GM21576 (cell line): ENCODE data around the gene PTBP2.

ENCODE experiments used
- ATAC-seq: cut with Tn5 transposase; IDR thresholded peaks from one replicate; pipeline ENCODE4 v1.9.1; 2021; ENCODE audit warnings: mild to moderate bottlenecking, moderate library complexity; ENCODE audit not compliant: unreplicated experiment

PTBP2 gene

GRCh38 chr1:96815914-96816313 lies 94.3 kb downstream of the PTBP2 start:
- no peak for ATAC-seq

GRCh38 chr1:96820107-96820506 lies 98.5 kb downstream of the PTBP2 start:
- ATAC-seq: no peak

DNA sequence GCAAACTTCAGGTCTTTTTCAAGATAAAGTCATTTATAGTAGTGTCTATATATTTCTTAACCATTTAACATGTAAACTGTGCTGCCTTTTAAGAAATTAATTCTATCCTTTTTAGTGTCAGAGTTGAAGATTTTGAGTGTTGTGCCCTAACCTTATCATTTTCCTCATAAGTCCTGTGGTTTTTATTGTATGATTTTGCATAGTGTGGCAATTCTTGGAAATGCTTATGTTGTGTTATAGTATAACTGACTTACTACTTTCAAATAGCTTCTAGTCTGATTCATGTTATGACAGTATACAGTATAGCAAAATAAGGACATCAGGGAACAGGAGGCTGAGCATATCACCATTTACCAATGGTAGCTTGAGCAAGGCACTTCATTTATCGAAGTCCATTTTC lies 99.1 kb downstream of the PTBP2 start:
- ATAC-seq: no peak

DNA sequence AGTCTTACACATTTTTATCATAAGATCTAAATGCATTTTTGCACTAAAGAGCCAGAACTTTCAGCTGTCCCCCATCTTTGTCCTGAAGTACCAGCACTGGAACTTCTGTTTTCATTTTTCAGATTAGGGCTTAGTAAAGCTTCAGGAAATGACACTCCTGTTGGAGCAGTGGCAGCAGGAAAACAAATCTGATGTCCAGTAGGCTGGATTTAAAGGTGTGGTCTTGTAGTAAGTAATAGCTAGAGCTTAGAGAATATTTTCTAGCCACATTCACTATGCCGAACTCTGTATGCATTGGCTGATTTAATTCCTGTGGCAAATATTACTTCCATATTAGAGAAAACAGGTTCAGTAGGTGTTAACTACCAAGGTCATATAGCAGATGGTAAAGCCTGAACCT lies 103.6 kb downstream of the PTBP2 start:
- no peak for ATAC-seq

DNA sequence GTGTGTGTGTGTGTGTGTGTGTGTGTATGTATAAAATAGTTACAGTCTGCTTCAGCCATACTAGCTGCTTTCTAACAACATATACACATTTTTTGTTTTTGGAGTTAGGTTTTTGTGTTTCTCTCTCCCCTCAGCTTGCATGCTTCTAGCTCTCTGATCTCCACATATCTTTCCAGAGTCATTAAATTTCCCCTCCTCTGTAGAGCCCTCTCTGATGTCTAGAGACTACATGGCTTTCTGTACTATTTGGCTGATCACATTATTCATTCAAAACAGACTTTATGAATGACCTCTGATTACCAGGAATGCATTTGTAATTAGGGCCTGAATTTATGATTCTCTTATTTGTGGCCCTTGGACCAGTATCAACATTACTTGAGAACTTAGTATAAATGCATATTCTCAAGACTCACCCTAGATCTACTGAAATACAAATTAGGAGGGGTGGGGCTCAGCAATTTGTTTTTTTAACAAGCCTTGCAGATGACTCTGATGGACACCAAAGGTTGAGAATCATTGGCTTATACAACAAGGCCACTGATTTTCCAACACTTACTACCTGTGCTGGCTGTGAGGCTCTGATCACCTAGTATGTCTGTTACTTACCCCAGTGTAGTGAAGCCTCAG lies 104.5 kb downstream of the PTBP2 start:
- no peak for ATAC-seq

- no peak for ATAC-seq
Observed at GRCh38 chr1:96833376-96833775, 111.8 kb downstream of the PTBP2 start.

GRCh38 chr1:96834986-96835385 lies 113.4 kb downstream of the PTBP2 start:
- no peak for ATAC-seq

GRCh38 chr1:96837057-96837780 lies 115.6 kb downstream of the PTBP2 start:
- no peak for ATAC-seq

GRCh38 chr1:96837781-96838216 lies 116.2 kb downstream of the PTBP2 start:
- no peak for ATAC-seq

DNA sequence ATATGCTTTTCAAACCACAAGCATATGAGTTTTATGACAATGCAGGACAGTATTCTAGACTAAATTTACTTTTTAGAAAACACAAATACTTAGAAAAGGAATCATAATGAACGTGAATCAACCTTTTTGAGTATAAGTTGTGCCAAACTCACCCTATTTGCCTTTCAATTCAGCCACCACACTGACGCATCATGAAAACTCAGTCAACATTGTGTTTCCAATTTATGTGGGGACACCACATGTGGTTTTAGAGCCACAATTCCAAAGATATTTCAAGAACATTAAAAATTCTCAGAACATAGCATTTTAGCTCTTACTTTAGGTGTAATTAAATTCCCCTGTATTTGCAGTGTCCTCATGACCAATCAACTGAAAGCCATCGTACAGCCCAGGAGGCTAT lies 118.8 kb downstream of the PTBP2 start:
- no peak for ATAC-seq

DNA sequence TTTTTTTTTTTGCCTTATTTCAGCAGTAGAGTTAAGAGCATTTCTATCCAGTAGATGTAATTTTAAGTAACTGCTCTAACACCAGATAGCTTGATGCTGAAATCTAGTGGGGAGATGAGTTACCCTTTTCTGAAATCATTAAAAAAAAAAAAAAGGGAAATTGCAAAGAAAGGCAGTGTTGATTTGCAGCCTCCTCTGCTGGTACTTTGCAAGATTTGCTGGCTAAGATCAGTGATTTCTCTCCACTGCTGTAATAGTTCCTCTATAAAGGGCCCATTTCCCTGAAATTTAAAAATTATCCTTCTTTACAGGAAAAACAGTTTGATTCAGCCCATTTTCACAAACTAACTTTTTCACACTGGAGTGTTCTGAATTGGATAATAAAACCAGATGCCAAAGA lies 120.6 kb downstream of the PTBP2 start:
- ATAC-seq: no peak

DNA sequence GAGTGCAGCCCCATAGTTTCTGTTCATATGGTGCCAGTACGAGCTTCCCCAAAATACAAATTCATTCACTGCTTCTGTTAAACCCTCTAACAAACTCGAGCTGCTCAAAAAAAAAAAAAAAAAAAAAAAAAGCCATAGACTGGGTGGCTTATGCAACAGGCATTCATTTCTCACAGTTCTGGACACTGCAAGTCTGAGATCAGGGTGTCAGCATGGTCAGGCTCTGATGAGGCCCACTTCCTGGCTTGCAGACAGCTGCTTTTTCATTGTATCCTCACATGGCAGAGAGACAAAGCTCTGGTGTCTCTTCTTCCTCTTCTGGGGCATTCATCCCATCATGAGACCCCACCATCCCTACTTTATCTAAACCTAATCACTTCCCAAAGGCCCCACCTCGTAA lies 121.6 kb downstream of the PTBP2 start:
- no peak for ATAC-seq

DNA sequence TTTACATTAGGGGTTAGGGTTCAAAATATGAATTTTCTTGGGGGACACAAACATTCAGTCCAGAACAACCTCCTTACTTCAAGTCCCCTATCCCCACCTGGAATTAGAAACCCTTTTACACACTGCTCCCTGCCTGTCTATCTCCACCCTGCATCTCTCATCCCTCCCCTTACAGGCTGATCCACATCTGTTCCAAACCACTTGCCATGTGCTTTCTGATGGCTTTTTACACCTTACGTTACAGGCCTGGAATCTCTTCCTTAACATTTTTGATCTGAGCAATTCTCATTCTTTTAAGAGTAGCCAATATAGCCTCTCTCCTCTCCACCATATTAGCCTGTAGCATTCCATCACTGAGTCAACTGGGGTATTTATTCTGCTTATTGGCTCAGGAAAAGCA lies 122.0 kb downstream of the PTBP2 start:
- no peak for ATAC-seq

- peak; percentile 92 for ATAC-seq
Observed at GRCh38 chr1:96845464-96845863, 123.9 kb downstream of the PTBP2 start.

- ATAC-seq: no peak
Observed at GRCh38 chr1:96861836-96862235, 140.3 kb downstream of the PTBP2 start.

- ATAC-seq: no peak
Observed at GRCh38 chr1:96863449-96863848, 141.9 kb downstream of the PTBP2 start.
